ENCODE data around the gene ADRA2C.

ADRA2C gene

GRCh38 chr4:3735196-3735595, 31.0 kb upstream of the ADRA2C start:
- DNase-seq = no peak

GRCh38 chr4:3736290-3736689, 29.9 kb upstream of the ADRA2C start:
- DNase-seq = no peak

GRCh38 chr4:3736806-3737205, 29.4 kb upstream of the ADRA2C start:
- DNase-seq = no peak

GRCh38 chr4:3739577-3739976, 26.6 kb upstream of the ADRA2C start:
- no peak for DNase-seq

GRCh38 chr4:3740256-3740655, 25.9 kb upstream of the ADRA2C start:
- no peak for DNase-seq

- no peak for DNase-seq
Measured at GRCh38 chr4:3741217-3742011, 24.8 kb upstream of the ADRA2C start.

GRCh38 chr4:3742610-3743009, 23.6 kb upstream of the ADRA2C start:
- DNase-seq = no peak

- no peak for DNase-seq
Measured at GRCh38 chr4:3744232-3744631, 22.0 kb upstream of the ADRA2C start.

- no peak for DNase-seq
Measured at GRCh38 chr4:3744901-3745300, 21.3 kb upstream of the ADRA2C start.

- DNase-seq = no peak
Measured at GRCh38 chr4:3745886-3746656, 20.1 kb upstream of the ADRA2C start.

GRCh38 chr4:3746701-3747580, 19.2 kb upstream of the ADRA2C start:
- no peak for DNase-seq

- no peak for DNase-seq
Measured at GRCh38 chr4:3747581-3747904, 18.6 kb upstream of the ADRA2C start.

- DNase-seq = no peak
Measured at GRCh38 chr4:3748136-3748898, 17.9 kb upstream of the ADRA2C start.

- no peak for DNase-seq
Measured at GRCh38 chr4:3749081-3749480, 17.1 kb upstream of the ADRA2C start.

GRCh38 chr4:3750334-3750733, 15.9 kb upstream of the ADRA2C start:
- DNase-seq = no peak

- DNase-seq = no peak
Measured at GRCh38 chr4:3752022-3752421, 14.2 kb upstream of the ADRA2C start.

GRCh38 chr4:3753726-3754412, 12.3 kb upstream of the ADRA2C start:
- no peak for DNase-seq

- DNase-seq = no peak
Measured at GRCh38 chr4:3756343-3757059, 9.7 kb upstream of the ADRA2C start.

- no peak for DNase-seq
Measured at GRCh38 chr4:3759236-3759635, 6.9 kb upstream of the ADRA2C start.

GRCh38 chr4:3760346-3760745, 5.8 kb upstream of the ADRA2C start:
- no peak for DNase-seq

GRCh38 chr4:3760841-3761240, 5.3 kb upstream of the ADRA2C start:
- no peak for DNase-seq

All from activated CD4-positive, alpha-beta T cell treated with anti-CD3 and anti-CD28 coated beads for 1 hour (primary cell).